HG02943 (cell line): Measurements from ENCODE around the gene ZNF207.
A peak's percentile ranks its signal among the peaks of the same experiment; 100 is the strongest.
"Not testable (repeated sequence)": the region's sequence is repeated elsewhere in the genome, so short reads cannot be mapped to it uniquely, and the experiment has no call there.

Source experiments
- ATAC-seq: cut with Tn5 transposase; IDR thresholded peaks from one replicate; pipeline ENCODE4 v1.9.1; 2021; ENCODE audit warnings: mild to moderate bottlenecking, low read depth, moderate library complexity; ENCODE audit not compliant: unreplicated experiment

ZNF207 gene

DNA sequence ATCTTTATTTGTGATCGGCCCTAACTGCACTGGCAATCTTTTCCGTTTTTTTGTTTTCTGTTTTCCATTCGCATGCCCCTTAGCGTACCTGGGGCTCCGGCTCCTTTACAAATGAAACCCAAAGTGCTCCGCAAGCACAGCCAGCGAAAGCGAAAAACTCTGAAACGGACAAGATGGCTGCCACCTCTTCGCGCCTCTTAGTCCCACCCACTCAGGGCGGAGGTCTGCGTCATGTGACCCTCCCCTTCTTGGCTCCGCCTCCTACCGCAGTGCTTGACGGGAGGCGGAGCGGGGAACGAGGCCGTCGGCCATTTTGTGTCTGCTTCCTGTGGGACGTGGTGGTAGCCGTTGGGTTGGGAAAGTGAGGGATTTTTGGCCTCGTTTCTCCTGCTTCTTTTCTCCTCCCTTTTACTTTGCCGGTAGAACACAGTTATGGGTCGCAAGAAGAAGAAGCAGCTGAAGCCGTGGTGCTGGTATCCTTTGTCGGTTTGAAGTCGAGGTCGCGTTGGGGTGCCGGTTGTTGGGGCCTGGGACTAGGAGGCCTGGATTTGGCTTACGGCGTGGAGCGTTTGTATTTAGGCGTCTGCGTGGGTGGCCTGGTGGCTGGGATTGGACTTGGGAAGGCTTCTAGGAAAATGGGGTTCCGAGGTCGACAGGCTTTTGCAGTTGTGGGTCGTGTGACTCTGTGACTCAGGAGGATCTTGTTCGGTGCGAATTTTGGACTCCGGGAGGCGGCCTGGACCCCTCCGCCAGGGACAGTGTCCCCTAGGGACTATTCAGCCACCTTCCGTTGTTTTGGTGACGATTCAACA, at the start of gene ZNF207:
Gene ZNF207 (plus strand): TSS at position 304 of the 812 bp plus-strand sequence. CDS start 129 bp downstream, at position 433.
- peak; percentile 86 for ATAC-seq

DNA sequence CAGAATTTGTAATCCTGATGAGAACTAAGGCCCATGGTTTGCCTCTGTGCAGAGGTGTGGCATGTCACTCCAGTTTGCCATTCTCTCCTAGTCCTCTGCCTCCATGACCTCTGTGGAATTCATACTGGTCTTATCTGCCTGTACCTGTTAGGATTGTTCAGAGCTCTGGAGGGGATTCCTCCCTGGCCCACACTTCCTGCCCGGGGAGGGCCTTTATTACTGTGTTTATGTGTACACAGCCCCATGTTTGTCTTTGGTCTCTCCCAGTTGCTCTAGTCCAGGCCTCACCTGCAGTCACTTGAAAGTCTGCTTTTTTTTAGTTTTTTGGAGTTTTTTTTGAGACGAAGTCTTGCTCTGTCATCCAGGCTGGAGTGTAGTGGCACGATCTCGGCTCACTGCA, 47.9 kb upstream of the ZNF207 start:
- ATAC-seq: no peak

DNA sequence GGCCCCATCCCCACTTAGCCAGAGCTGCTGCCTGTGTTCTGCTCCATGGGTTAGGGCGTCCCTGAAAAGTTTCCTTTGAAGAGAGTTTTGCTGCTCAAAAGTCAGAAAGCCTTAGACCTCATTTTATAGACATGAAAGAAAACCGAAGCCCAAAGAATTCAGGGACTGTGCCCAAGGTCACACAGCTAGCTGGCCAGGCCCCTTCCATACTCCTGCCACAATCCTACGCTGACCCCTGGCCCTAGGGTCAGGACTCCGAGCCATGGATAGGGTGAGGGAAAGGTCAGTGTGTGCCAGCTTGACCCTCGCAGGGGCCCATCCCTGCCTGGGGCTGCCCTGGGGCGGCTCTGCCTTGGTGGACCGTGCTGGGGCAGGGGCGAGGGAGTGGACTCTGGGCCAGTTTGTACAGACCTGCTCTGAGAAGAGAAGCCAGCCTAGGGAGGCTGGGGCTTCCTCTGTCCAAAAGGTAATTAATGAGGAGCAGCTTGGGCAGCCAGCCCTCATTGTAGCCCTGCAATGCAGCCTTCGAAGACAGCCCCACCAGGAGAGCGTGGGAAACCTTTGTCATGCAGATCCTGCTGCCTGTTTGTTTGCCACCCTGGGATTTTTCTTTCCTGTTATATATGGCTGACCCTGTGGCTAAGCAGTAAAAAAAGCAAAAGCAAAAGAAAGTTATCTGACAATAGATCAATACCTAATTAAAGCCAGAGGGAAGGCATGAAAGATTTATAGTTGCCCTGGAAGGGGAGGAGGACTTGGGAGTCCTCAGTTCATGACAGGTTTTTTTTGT, 46.9 kb upstream of the ZNF207 start:
- no peak for ATAC-seq

DNA sequence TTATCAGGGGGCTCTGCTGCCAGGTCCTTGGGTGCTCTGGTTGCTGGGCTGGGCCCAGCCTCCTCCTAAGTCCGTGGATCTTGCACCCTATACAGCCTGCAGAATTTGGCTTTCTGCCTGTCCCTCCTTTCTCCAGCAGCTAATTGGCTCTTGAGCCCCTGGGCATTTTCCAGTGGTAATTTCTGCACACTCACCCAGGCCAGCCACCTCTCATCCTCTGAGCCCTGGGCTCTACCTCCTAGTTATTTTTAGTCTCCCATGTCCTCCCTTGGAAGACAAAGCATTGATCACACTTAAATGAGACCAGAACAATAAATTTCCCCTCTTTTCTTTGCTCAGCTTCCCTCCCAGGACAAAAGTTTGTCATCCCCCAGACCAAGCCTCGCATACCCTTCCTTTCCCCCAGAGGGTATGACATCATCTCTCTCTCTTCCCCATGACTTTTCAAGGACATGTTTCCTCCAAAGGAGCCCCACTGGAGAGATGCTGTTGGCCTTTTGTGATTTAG, 46.1 kb upstream of the ZNF207 start:
- ATAC-seq: no peak

DNA sequence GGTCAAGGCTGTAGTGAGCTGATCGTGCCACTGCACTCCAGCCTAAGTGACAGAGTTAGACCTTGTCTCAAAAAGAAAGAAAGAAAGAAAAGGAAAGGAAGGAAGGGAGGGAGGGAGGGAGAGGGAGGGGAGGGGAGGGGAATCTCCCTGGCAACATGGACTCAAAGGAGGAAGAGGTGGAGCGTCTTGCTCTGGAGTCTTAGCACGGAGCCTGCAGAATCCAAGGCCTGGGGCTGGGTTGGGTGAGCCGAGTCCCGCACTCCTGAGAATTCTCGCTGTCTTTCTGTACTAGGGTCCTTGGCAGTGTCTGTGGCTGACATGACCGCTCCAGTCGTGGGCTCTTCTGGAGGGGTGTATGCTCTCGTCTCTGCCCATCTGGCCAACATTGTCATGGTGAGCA, 44.9 kb upstream of the ZNF207 start:
- ATAC-seq: no peak

DNA sequence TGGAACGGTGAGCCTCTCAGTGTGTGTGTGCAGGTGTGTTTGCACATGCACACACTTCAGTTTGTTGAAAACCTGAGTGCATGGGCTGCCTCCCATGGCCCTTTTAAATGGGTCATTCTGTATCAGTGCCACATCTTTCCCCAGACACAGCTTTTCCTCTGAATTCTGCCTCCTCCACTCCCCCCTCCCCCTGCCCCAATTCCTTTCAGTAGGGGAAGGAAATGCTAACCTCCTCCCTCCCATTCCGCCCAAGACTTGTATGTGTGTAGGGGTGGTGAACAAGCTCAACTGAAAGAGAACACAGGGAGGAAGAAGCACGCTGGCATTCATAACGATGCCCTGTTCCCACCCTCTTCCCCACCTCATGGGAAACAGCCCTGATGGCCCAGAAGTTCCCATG, 42.3 kb upstream of the ZNF207 start:
- no peak for ATAC-seq

DNA sequence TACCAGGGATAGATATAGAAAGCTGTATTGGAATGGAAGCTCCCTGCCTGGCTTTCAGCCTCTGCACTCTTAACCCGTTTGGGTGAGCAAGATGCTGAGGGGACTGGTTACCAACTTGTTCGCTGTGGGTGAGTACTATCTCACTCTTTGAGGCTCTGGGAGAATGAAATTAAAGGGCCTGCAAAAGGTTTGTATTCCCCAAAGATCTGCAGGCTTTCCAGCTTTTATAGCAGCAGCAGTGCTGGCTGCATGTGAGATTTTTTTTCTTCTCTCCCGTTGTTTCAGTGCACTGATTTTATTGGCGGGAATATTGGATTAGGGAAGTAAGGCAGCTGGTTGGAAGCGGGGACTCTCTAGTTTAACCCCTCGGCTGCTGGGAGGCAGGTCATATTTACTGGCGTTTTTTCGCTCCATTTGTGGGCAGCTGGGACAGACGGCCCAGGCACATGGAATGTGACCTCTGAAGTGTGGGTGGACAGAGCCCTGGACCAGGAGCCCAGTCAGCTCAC, 38.9 kb upstream of the ZNF207 start:
- ATAC-seq: no peak

DNA sequence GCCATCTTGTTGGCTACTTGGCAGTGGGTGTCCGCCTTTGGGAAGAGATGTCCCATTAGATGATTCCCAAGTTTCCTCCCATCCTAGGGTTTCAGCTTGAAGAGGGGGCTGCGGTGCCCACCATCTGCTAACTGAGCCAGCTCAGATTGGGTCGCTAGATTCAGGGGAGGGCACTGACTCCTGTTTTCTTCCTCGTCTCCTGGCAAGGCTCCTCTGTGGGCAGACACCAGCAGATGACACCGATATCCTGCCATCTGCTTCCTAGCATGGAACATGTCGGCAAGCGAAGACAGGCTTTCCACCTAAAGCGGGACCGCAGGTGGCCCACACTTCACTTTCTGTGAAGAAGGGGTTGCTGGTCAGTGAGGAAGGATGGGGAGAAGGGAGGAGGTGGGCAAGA, 35.3 kb upstream of the ZNF207 start:
- ATAC-seq: no peak

DNA sequence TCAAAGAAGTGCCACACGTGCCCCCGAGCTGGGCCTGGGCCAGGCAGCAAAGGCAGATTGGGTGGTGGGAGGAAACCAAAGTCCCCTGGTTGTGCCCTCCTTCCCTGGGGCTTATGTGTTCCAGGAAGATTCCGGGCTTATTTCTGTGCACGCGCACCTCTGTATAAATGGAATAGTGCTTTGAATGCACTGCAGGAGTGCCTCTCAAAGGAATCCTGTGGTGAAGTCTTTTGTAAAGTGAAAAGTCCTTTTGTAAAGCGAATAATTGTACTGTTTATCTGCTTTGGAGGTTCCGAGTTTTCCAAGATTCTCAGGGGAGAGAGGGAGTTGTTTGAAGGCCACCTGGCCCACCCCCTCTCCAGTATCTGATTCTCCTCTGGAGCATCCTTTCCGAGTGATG, 34.8 kb upstream of the ZNF207 start:
- no peak for ATAC-seq

DNA sequence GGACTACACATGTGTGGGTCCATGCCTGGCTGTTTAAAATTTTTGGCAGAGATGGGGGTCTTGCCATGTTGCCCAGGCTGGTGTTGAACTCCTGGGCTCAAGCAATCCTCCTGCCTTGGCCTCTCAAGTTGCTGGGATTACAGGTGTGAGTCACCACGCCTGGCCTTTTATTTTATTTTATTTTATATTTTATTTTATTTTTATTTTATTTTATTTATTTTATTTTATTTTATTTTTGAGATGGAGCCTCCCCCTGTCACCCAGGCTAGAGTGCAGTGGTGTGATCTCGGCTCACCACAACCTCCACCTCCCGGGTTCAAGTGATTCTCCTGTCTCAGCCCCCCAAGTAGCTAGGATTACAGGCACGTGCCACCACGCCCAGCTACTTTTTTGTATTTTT, 33.3 kb upstream of the ZNF207 start:
- ATAC-seq: not testable (repeated sequence)

DNA sequence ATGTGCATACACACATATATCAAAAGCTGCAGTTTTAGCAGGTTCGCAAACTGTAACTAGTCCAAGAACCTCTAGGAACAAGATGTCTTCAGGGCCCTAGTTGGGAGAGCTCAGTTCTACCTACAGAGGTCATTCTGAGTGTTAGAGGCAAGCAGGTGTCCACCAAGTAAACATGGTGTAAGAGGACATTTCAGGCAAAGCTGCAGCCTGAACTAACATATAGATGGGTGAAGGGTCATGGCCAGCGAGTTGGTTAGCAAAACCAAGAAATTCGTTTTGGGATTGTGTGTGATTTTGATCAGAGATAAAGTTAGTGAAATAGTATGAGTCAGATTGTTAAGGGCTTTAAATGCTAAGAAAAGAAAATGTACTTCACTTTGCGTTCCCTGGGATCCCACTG, 32.6 kb upstream of the ZNF207 start:
- no peak for ATAC-seq

DNA sequence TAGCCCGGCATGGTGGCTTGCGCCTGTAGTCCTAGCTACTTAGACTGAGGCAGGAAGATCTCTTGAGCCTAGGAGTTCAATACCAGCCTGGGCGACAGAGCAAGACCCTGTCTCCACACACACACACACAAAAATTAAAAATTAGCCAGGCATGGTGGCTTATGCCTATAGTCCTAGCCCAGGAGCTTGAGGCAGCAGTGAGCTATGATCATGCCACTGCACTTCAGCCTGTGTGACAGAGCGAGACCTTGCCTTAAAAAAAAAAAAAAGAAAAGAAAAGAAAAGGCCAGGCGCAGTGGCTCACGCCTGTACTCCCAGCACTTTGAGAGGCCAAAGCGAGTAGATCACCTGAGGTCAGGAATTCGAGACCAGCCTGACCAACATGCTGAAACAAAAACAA, 31.9 kb upstream of the ZNF207 start:
- ATAC-seq: no peak

DNA sequence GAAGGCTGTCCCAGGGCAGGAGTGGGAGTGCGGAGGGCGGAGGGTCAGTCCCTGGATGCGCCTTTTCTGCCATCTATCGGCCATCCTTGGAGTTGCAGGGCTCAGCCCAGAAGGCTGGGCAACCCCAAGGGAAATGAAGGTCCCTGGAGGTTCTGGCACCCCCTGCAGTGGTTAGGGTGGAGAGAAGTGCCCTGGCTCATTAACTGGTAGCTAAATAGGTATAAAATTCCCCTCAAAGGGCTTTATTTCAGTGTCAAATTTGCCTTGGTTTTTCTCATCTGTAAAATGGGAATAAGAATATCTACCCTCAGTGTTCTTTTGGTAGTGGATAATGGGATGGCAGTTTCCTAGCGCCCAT, 30.4 kb upstream of the ZNF207 start:
- ATAC-seq: peak; percentile 59

DNA sequence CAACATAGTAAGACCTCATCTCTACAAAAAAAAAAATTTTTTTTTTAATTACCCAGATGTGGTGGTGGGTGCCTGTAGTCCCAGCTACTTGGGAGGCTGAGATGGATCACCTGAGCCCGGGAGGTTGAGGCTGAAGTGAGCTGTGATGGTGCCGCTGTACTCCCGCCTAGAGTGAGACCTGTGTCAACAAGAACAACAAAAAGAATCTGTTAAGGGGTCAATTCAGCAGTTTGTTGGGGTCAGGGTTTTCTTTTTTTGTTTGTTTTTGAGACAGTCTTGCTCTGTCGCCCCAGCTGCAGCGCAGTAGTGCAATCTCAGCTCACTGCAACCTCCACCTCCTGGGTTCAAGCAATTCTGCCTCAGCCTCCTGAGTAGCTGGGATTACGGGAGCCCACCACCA, 29.9 kb upstream of the ZNF207 start:
- ATAC-seq: not testable (repeated sequence)

DNA sequence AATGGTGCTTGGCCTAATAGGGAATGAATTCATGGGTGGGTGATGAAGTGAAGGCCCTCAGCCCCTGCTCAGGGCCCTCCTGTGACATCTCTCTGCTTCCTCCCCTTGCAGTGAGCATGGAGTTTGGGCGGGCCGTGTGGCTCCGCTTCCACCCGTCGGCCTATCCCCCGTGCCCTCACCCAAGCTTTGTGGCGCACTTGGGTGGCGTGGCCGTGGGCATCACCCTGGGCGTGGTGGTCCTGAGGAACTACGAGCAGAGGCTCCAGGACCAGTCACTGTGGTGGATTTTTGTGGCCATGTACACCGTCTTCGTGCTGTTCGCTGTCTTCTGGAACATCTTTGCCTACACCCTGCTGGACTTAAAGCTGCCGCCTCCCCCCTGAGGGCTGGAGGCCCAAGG, 29.1 kb upstream of the ZNF207 start:
- no peak for ATAC-seq

DNA sequence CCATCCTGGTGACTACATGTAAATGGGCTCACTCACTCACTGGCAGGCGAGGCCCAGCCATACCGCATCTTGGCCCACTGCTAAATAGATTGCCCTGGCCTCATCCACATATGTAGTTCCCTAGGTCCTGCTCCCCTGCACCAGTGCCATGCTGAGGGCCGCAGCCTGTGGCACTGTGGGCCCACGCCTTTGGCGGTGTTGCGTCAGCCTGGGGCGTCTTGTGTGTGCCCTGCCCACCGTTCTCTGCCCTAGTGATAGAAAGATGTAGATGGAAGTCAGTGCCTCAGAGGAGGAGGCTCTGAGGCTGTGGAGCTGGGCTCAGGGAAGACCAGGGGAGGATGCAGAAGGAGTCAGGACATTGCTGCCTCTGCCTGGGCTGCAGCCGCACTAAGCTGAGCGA, 26.9 kb upstream of the ZNF207 start:
- no peak for ATAC-seq

DNA sequence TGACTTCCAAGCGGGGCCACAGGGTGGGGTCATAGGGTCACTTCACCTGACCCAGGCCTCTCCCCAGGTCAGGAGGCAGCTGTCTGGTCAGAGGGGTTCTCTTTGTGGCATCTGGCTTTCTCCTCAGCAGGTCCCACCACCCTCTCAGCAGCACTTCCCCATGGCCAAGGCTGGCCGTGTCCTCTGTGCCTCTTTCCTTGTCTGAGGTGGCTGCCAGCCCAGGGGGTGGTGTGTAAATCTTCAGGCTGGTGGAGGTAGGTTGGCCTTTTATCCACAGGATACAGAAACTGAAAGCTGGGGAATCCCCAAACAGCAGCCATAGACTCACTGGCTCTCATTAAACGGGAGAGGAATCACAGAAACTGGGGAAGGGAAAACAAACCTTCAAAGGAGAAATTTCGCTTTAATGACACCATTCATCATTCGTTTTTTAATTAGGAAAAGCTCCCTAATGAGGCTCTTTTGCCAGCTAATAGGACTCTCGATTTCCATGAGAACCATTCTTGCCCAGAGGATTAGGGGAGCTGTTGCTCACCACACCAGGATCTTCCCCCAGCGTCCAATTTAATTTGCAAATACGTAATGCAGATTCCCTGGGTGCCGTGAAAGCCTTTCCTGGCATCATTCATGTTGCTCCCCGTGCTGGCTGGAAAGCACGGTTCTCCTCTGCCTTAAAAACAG, 26.0 kb upstream of the ZNF207 start:
- no peak for ATAC-seq

DNA sequence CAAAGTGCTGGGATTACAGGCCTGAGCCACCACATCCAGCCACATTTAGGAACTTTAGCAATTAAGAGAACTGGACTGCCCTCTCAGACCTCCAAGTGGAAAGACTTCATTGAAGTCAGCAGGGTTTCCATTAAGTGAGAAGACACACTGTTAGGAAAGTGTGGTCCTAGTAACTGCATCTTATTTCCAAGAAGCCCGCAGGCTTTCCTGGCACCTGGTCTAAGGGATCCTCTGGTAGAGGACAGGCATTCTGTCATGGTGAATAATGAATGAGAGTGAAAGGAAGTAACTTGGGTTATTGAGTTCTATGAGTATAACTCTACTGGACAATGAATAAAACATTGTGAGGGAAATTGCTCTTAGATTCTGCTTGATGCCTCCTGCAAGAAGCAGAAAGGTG, 22.0 kb upstream of the ZNF207 start:
- no peak for ATAC-seq

DNA sequence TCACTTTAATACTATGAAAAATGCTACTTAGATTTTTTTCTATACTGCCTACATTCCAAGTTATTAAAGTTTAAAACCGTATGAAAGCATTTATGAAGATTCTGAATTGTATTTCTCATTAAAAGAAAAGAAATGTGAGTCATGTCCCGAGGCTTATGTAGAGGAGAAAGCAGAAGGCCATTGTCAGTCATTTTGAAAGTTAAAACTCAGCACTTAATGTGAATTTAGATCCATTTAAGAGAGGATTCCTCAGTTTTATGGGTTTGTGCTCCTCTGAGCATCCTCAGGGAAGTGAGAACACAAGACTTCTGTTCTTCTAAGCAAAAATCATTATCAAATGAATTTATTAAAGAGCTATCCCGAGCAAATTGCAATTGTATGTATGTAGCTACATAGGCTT, 19.8 kb upstream of the ZNF207 start:
- no peak for ATAC-seq

DNA sequence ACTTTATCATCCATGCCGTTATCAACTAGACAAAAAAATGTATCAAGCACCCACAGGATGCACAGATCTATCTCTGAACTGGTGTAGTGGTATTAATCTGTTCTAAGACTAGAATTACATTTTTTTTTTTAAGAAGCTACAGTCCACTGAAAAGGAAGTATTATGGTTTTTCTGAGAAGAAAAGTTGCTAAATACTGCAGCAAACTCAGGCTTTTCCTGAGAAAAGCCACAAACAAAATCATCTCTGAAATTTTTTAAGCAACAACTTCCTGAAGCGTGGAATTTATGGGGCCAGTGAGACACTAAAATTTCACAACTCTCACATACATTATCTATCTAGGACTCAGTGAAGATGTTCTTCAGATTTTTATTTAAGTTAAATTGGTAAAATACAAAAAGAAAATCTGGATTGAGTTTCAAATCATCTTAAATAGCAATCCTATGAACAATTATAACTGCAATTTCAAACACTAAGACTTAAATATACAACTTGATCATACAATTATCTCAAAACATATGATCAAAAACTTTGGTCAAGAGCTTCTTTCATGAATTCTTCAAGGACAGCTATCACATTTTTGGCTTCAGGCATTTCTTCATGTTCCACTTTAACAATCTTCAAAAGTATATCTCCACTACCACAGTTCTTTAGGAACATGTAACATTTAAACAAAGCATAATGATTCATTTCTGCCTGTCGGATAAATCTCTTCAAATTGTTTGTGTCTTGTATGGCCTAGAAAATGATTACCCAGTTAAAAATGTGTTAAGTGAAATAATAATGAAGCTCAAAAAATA, 18.5 kb upstream of the ZNF207 start:
- no peak for ATAC-seq
